Fibroblast of gingiva (primary cell): ENCODE data around the gene TRIM7.
"Not testable (repeated sequence)": the region's sequence is repeated elsewhere in the genome, so short reads cannot be mapped to it uniquely, and the experiment has no call there.

Source experiments
- DNase-seq: peaks from one replicate; pipeline ENCODE4 v3.0.0-alpha.2; 2011; ENCODE audit warnings: low read depth

Gene TRIM7

DNA sequence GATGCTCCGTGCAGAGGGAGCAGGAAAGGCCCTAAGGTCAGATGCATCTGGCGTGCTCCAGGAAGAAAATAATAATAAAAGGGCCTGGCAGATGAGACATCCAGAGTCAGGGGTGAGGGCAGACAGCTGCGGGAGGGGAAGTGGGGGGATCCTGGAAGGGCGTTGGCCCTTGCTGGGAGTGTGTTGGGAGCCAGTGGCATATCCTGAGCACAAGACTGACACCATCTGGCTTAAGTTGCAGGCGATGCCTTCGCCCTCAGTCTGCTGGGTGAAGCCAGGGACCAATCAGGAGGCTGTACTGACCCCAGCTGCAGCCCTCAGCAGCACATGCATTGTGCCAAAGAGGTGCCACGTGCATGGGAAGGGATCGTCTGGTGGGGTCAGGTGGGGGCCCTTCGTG lies 53.9 kb downstream of the TRIM7 start:
- DNase-seq, result no peak

DNA sequence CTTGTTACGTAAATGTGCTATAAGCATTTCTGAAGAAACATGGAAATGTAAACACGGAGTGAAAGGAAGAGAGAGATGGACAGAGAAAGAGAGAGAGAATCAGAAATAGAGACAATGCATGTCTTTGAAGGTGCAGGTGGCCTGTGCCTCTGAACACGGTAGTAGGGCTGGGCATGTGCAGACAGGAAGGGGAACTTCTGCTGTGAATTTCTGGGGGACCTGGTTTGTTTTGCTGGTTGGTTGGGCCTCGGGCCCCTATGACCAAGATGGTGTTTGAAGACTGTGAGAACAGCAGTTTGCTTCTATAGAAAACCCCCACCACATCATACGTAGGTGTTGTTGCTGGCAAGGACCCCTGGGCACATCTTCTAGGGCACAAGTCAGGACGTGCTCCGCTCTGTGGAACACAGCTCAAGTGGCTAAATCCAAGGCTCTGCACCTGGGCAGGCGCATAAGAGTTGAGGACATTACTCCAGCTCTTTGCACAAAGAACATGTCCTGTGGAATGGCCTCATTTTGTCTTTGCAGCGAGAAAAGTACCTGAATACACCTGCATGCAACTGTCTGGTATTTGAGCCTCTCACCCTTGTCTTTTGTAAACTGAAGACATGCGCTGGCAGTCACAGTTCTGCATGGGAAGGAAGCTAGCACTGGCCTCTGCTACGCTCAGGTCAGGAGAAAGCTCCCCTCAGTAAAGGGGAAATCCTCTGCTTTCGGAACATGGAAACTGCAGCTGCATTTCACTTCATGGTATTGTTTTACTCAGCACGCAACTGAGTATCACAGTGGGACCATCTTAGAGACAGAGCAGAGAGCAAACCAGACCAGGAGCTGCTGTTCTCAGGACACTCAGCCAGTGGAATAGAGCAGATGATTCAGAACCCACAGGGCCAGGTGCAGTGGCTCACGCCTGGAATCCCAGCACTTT lies 54.9 kb downstream of the TRIM7 start:
- DNase-seq, result no peak

DNA sequence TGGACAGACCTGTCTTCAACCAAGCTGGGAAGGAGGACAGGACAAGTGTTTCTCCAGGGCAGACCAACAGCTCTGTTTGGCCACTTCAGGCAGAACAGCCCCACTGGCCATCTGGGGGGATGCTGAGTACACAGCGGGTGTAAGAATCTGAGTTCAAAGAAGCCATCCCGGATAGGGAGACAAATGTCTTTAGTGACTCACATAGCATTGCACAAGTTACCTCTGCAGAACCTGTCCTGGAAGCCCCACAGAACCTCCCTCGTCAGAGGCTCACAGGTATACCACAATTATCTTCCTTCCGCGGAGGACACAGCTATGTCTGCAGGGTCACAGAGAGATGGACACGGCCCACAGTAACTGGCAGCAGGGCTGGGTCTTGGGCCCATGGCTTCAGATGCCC lies 55.6 kb downstream of the TRIM7 start:
- DNase-seq, result no peak

DNA sequence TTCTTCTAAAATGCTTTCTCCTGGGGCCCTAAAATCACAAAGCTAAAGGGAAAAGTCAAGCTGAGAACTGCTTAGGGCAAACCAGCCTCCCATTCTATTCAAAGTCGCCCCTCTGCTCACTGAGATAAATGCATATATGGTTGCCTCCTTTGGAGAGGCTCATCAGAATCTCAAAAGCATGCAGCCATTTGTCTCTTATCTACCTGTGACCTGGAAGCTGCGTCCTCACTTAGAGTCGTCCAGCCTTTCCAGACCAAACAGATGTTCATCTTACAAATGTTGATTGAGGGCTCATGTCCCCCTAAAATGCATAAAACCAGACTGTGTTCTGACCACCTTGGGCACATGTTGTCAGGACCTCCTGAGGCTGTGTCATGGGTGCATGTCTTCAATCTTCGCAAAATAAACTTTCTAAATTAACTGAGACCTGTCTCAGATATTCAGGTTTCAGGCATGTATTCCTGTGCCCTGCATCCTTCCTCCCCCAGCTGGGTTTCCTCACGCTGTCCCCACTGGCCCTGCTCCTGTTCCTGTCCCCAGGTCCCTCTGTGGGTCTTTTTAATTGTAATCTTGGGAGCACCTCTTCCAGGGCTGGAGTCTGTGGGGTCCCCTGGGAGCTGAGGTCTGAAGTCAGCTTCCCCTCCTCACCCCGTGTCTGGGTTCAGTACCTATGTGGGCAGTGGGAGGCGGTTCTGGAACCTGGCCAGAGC lies 57.9 kb downstream of the TRIM7 start, which contains the start of gene OR2V2:
Gene OR2V2 (plus strand): TSS at position 660 of the 710 bp plus-strand sequence. CDS start 7,357 bp downstream, outside the sequence.
- DNase-seq, result not testable (repeated sequence)

DNA sequence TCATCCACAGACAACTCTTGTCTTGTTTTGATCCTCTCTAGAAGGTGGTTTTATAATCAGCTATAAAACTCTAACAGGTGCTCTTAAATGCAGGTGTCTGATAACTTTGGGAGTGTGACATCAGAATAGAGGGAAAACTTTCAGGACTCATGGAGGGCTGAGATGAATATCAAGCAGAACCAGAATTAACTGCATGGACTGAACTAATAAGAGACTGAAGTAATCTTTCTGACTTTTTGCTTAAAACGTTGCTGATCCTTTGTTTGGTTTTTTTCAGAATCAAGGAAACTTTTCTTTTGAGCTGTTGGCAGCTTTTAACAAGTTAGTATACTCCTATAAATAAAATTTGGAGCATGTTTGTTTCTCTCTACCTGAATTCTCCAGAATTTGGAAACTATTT lies 59.9 kb downstream of the TRIM7 start:
- no peak for DNase-seq
